ENCODE results near the gene NHERF1.

- no peak for TF ChIP-seq CTCF (IDR thresholded peaks at IDR 0.05; ENCODE audit: low read depth, low read length)
- no peak for TF ChIP-seq EZH2phosphoT487 (IDR thresholded peaks at IDR 0.05; ENCODE audit: low read depth)
Observed at GRCh38 chr17:74792586-74793105, 44.2 kb downstream of the NHERF1 start.
